Fibroblast of mammary gland (primary cell): ENCODE results near the gene SH3BP2.

Experiments
- DNase-seq: peaks from one replicate; pipeline ENCODE4 v3.0.0-alpha.2; 2010; ENCODE audit warnings: low read depth
- H3K4me3 ChIP-seq: 2 replicates; pipeline ENCODE4 v1.5.1; 2011; ENCODE audit warnings: low read depth, mild to moderate bottlenecking, low read length, moderate library complexity; ENCODE audit not compliant: control insufficient read depth
- CTCF ChIP-seq: conservative IDR thresholded peaks from 2 replicates; pipeline ENCODE4 v1.5.1; 2011; ENCODE audit warnings: low read depth, low read length, inconsistent platforms; ENCODE audit not compliant: control insufficient read depth, insufficient read depth

Gene SH3BP2

GRCh38 chr4:2822461-2823300, 29.8 kb downstream of the SH3BP2 start:
- DNase-seq = no peak
- TF ChIP-seq CTCF = no peak
- no peak overlapping the region for H3K4me3 ChIP-seq

GRCh38 chr4:2823301-2823670, 30.4 kb downstream of the SH3BP2 start:
- no peak for TF ChIP-seq CTCF
- H3K4me3 ChIP-seq = no peak overlapping the region
- DNase-seq = no peak

GRCh38 chr4:2823671-2824328, 30.9 kb downstream of the SH3BP2 start:
- H3K4me3 ChIP-seq = no peak overlapping the region
- no peak for DNase-seq
- no peak for TF ChIP-seq CTCF

- no peak for TF ChIP-seq CTCF
- no peak overlapping the region for H3K4me3 ChIP-seq
- DNase-seq = no peak
Observed at GRCh38 chr4:2824329-2824835, 31.5 kb downstream of the SH3BP2 start.

GRCh38 chr4:2824836-2825381, 32.0 kb downstream of the SH3BP2 start:
- H3K4me3 ChIP-seq = no peak overlapping the region
- DNase-seq = no peak
- TF ChIP-seq CTCF = no peak

GRCh38 chr4:2825740-2826139, 32.9 kb downstream of the SH3BP2 start:
- no peak overlapping the region for H3K4me3 ChIP-seq
- TF ChIP-seq CTCF = no peak

More at GRCh38 chr4:2825740-2826139, 32.9 kb downstream of the SH3BP2 start:
- DNase-seq = no peak
